Diencephalon (tissue), 1 donor: ENCODE results near the gene CSDE1. TPM values are rescaled to one million over a fixed set of nuclear protein-coding genes. Genes with fewer than 3 reads are reported as not detected.

ENCODE experiments used
- small RNA-seq: library from RNA; depleted of rRNA; stranded (forward); fragments of <200 nt; gene quantifications from one replicate; pipeline ENCODE3, GENCODE V24; 2014
- total RNA-seq: library from RNA; depleted of rRNA; stranded (reverse); fragments of >200 nt; gene quantifications from one replicate; pipeline ENCODE4 v1.2.3, GENCODE V29; 2014

CSDE1 gene
- total RNA-seq: 522 TPM

GRCh38 chr1:114757455-114758255 is at the start of gene CSDE1:
CSDE1 (minus strand) TSS chr1:114757984; CDS start chr1:114739890, 18,094 bp downstream.

GRCh38 chr1:114780344-114781226 is 22.8 kb upstream of the CSDE1 start, which contains the start of gene SIKE1:
SIKE1 (minus strand) TSS chr1:114780685; CDS start chr1:114780607, 78 bp downstream.

GRCh38 chr1:114716304-114717170 is 41.2 kb downstream of the CSDE1 start, which contains the start of gene NRAS:
NRAS (minus strand) TSS chr1:114716771; CDS start chr1:114716160, 611 bp downstream.

GRCh38 chr1:114695430-114696058 is 62.2 kb downstream of the CSDE1 start, which contains the start of gene AMPD1:
AMPD1 (minus strand) TSS chr1:114695546; CDS start chr1:114695471, 75 bp downstream.

GRCh38 chr1:114669562-114670082 is 88.2 kb downstream of the CSDE1 start, which contains the start of gene DENND2C:
DENND2C (minus strand) TSS chr1:114670049; CDS start chr1:114625984, 44,065 bp downstream.

Small RNAs within 50 kb of the gene (small RNA-seq; reads per million reads assigned to genes)
- gene RN7SL432P (not detected), gene RNY1P13 (0.41 reads per million, percentile 42 among the genes with 10 or more reads in this experiment)

Other genes with a start within 250 kb of the CSDE1 start
- gene TRIM33, start 246.8 kb downstream of the CSDE1 start, total RNA-seq: 74.3 TPM
- gene BCAS2, start 176.4 kb downstream of the CSDE1 start, total RNA-seq: 55.6 TPM
- gene DENND2C, start 87.9 kb downstream of the CSDE1 start, total RNA-seq: 2.5 TPM
- not detected for gene AMPD1, start 62.4 kb downstream of the CSDE1 start, total RNA-seq
- 81.0 TPM for gene NRAS, start 41.2 kb downstream of the CSDE1 start, total RNA-seq
- gene SIKE1, start 22.7 kb upstream of the CSDE1 start, total RNA-seq: 124 TPM
- gene SYCP1, start 96.9 kb upstream of the CSDE1 start, total RNA-seq: not detected